Activated naive CD4-positive, alpha-beta T cell treated with anti-CD3 and anti-CD28 coated beads, Interleukin-2, amount 50 U/mL, for 72 hours (primary cell): Measurements from ENCODE around the gene SUSD3. TPM values are rescaled to one million over a fixed set of nuclear protein-coding genes. Genes with fewer than 3 reads are reported as not detected.
"Not testable (repeated sequence)": the region's sequence is repeated elsewhere in the genome, so short reads cannot be mapped to it uniquely, and the experiment has no call there.

Experiments
- ATAC-seq, 2 donors: fragments of 150-1000 bp; cut with Tn5 transposase; 2 replicates each; pipeline ENCODE4 v1.10.0; 2021; ENCODE audit warnings: mild to moderate bottlenecking in 2 of 2, moderate library complexity in 2 of 2
- DNase-seq, 2 donors: peaks; one replicate each; pipeline ENCODE4 v3.0.0; 2021 to 2022; ENCODE audit warnings: low spot score in 2 of 2
- H3K27ac Mint-ChIP-seq, 2 donors: one replicate each; pipeline ENCODE4 v1.8.0; 2022; ENCODE audit warnings: mild to moderate bottlenecking in 2 of 2, mixed read lengths in 2 of 2
- H3K36me3 Mint-ChIP-seq, 2 donors: one replicate each; pipeline ENCODE4 v1.8.0; 2022; ENCODE audit warnings: mixed read lengths in 2 of 2
- H3K9me3 Mint-ChIP-seq, 2 donors: one replicate each; pipeline ENCODE4 v1.8.0; 2022; ENCODE audit warnings: mixed read lengths in 2 of 2
- total RNA-seq, 2 donors: library from RNA; stranded (reverse); gene quantifications; one replicate each; pipeline ENCODE4 v1.2.3, GENCODE V29; 2022

SUSD3 gene
- total RNA-seq, 2 donors from 2014 or later: 70.7 to 81.9 TPM

- Mint-ChIP-seq H3K27ac (no peak overlapping the region), H3K36me3 (peaks cover 30 to 48% of the 10 kb centered on the region in 2 donors), H3K9me3 (peaks cover 4 to 17% of the 10 kb centered on the region in 2 donors)
- ATAC-seq (no peak), DNase-seq (no peak)
These were observed 41.8 kb downstream of the SUSD3 start for GRCh38 chr9:93100276-93100636.

GRCh38 chr9:93101086-93101485, 42.6 kb downstream of the SUSD3 start:
- H3K27ac Mint-ChIP-seq, DNase-seq, ATAC-seq: not testable (repeated sequence)
- peaks cover 30 to 55% of the 10 kb centered on the region in 2 donors for H3K36me3 Mint-ChIP-seq
- H3K9me3 Mint-ChIP-seq: peaks cover 4 to 24% of the 10 kb centered on the region in 2 donors

- ATAC-seq (no peak), DNase-seq (no peak)
- Mint-ChIP-seq H3K36me3 (peaks cover 26 to 64% of the 10 kb centered on the region in 2 donors), H3K27ac (peak overlapping the region in 1 of 2 donors; percentile 72), H3K9me3 (peaks cover 4 to 20% of the 10 kb centered on the region in 2 donors)
These were observed 47.1 kb downstream of the SUSD3 start for GRCh38 chr9:93105620-93106019.

GRCh38 chr9:93107151-93107824, 48.8 kb downstream of the SUSD3 start:
- Mint-ChIP-seq H3K36me3 (peaks cover 27 to 56% of the 10 kb centered on the region in 2 donors), H3K27ac (peak overlapping the region; percentile 36 to 58), H3K9me3 (peaks cover 4 to 17% of the 10 kb centered on the region in 2 donors)
- DNase-seq (peak in 1 of 2 donors; percentile 52), ATAC-seq (no peak)

GRCh38 chr9:93107825-93108161, 49.3 kb downstream of the SUSD3 start:
- peak in 1 of 2 donors; percentile 52 for DNase-seq
- H3K36me3 Mint-ChIP-seq: peaks cover 27 to 51% of the 10 kb centered on the region in 2 donors
- H3K9me3 Mint-ChIP-seq: peaks cover 4 to 15% of the 10 kb centered on the region in 2 donors
- peak overlapping the region; percentile 58 to 87 for H3K27ac Mint-ChIP-seq
- ATAC-seq: peak in 1 of 2 donors; percentile 43

- peak; percentile 54 to 55 for DNase-seq
- peaks cover 25 to 44% of the 10 kb centered on the region in 2 donors for H3K36me3 Mint-ChIP-seq
- H3K27ac Mint-ChIP-seq: peak overlapping the region; percentile 63 to 87
- ATAC-seq: peak; percentile 75 to 93
- H3K9me3 Mint-ChIP-seq: peaks cover 2 to 14% of the 10 kb centered on the region in 2 donors
These were observed 50.0 kb downstream of the SUSD3 start for GRCh38 chr9:93108291-93109041.

- Mint-ChIP-seq H3K36me3 (peaks cover 11 to 27% of the 10 kb centered on the region in 2 donors), H3K27ac (no peak overlapping the region), H3K9me3 (peaks cover 0 to 6% of the 10 kb centered on the region in 2 donors)
- no peak for ATAC-seq
- DNase-seq: peak in 1 of 2 donors; percentile 52
These were observed 51.9 kb downstream of the SUSD3 start for GRCh38 chr9:93110311-93110855.

GRCh38 chr9:93111001-93111370, 52.5 kb downstream of the SUSD3 start:
- H3K9me3 Mint-ChIP-seq: peaks cover 0 to under 1% of the 10 kb centered on the region in 2 donors
- ATAC-seq (no peak), DNase-seq (peak in 1 of 2 donors; percentile 50)
- H3K27ac Mint-ChIP-seq: peak overlapping the region in 1 of 2 donors; percentile 36
- H3K36me3 Mint-ChIP-seq: peaks cover 11 to 21% of the 10 kb centered on the region in 2 donors

GRCh38 chr9:93111371-93112115, 53.0 kb downstream of the SUSD3 start:
- ATAC-seq (peak in 1 of 2 donors; percentile 32), DNase-seq (peak in 1 of 2 donors; percentile 56)
- Mint-ChIP-seq H3K27ac (no peak overlapping the region), H3K36me3 (peaks cover 11 to 17% of the 10 kb centered on the region in 2 donors), H3K9me3 (no peaks in the 10 kb centered on the region)

- ATAC-seq (no peak), DNase-seq (peak in 1 of 2 donors; percentile 54)
- Mint-ChIP-seq H3K27ac (peak overlapping the region in 1 of 2 donors; percentile 70), H3K36me3 (peaks cover 11 to 17% of the 10 kb centered on the region in 2 donors), H3K9me3 (no peaks in the 10 kb centered on the region)
These were observed 53.8 kb downstream of the SUSD3 start for GRCh38 chr9:93112116-93112863.

- peak in 1 of 2 donors; percentile 51 for DNase-seq
- no peaks in the 10 kb centered on the region for H3K9me3 Mint-ChIP-seq
These were observed 54.4 kb downstream of the SUSD3 start for GRCh38 chr9:93112864-93113389.

GRCh38 chr9:93114169-93114983, 55.9 kb downstream of the SUSD3 start:
- peaks cover 5 to 11% of the 10 kb centered on the region in 2 donors for H3K36me3 Mint-ChIP-seq
- H3K9me3 Mint-ChIP-seq: no peaks in the 10 kb centered on the region
- ATAC-seq (no peak), DNase-seq (peak in 1 of 2 donors; percentile 55)
- H3K27ac Mint-ChIP-seq: peak overlapping the region; percentile 70 to 92

More at GRCh38 chr9:93112864-93113389, 54.4 kb downstream of the SUSD3 start:
- peak overlapping the region in 1 of 2 donors; percentile 70 for H3K27ac Mint-ChIP-seq
- peaks cover 11 to 17% of the 10 kb centered on the region in 2 donors for H3K36me3 Mint-ChIP-seq
- no peak for ATAC-seq

- peaks cover 4 to 9% of the 10 kb centered on the region in 2 donors for H3K36me3 Mint-ChIP-seq
- no peak for ATAC-seq
- peak overlapping the region; percentile 70 to 92 for H3K27ac Mint-ChIP-seq
- H3K9me3 Mint-ChIP-seq: no peaks in the 10 kb centered on the region
- no peak for DNase-seq
These were observed 56.5 kb downstream of the SUSD3 start for GRCh38 chr9:93114984-93115335.

- ATAC-seq (no peak), DNase-seq (no peak)
- Mint-ChIP-seq H3K9me3 (no peaks in the 10 kb centered on the region), H3K27ac (peak overlapping the region in 1 of 2 donors; percentile 70), H3K36me3 (peaks cover 4 to 7% of the 10 kb centered on the region in 2 donors)
These were observed 57.1 kb downstream of the SUSD3 start for GRCh38 chr9:93115486-93116071.
